Ovary (tissue), 9 donors: Measurements from ENCODE around the gene PSMD5. TPM values are rescaled to one million over a fixed set of nuclear protein-coding genes. Genes with fewer than 3 reads are reported as not detected.

Source experiments
- DNase-seq, 5 donors: peaks; one replicate each; pipeline ENCODE4 v3.0.0-alpha.2; 2019 to 2020
- H3K27ac ChIP-seq, 2 donors: fragments of 200-600 bp; one replicate each; pipeline versions ENCODE4 v1.5.1 to v1.8.0; 2019 to 2022
- H3K27me3 ChIP-seq: fragments of 200-600 bp; one replicate; pipeline ENCODE4 v1.8.0; 2022
- H3K36me3 ChIP-seq: fragments of 200-600 bp; sonication (generic); one replicate; pipeline ENCODE4 v1.5.1; 2019
- H3K4me1 ChIP-seq: one replicate; pipeline ENCODE4 v1.8.1; 2013; ENCODE audit warnings: mild to moderate bottlenecking, moderate library complexity; ENCODE audit not compliant: insufficient read depth
- H3K4me3 ChIP-seq: fragments of 200-600 bp; sonication (generic); one replicate; pipeline ENCODE4 v1.5.1; 2017
- H3K9me3 ChIP-seq, 2 donors: fragments of 200-600 bp in 1 of 2; sonication (generic) in 1 of 2; one replicate each; pipeline versions ENCODE4 v1.5.1 to v1.8.1; 2013 to 2019; ENCODE audit warnings: mild to moderate bottlenecking in 1 of 2, moderate library complexity in 1 of 2
- EP300 ChIP-seq: sonication (generic); formaldehyde crosslinking; IDR thresholded peaks from one replicate; pipeline ENCODE4 v1.6.1; 2017; ENCODE audit warnings: antibody characterized with exemption
- POLR2A ChIP-seq: fragments of 450-650 bp; IDR thresholded peaks from one replicate; pipeline ENCODE4 v1.6.1; 2017; ENCODE audit warnings: antibody characterized with exemption, mild to moderate bottlenecking, moderate library complexity
- WGBS, 3 donors: extraction: QIAGEN DNeasy Blood & Tissue Kit in 1 of 3; methylation state at CpG; one replicate each; pipeline versions ENCODE4 v1.1.5 to v1.1.7; 2013 to 2017; 5-methylcytosine and 5-hydroxymethylcytosine counted together
- intact Hi-C, 4 donors: fragments of 100-400 bp; cut with DNase I; formaldehyde crosslinking; loops; one replicate each; pipeline versions ENCODE4 v1.11.0 to v1.15.1; 2022 to 2023
- polyA plus RNA-seq, 2 donors: library from polyadenylated mRNA; stranded (reverse); fragments of 200-250 nt in 1 of 2; fragments of 350-450 nt in 1 of 2; fragmentation: Illumina TruSeq in 1 of 2; extraction: RNeasy Lipid Tissue Mini Kit (QIAGEN cat#74804) in 1 of 2; gene quantifications; one replicate each; pipeline ENCODE4 v1.2.3, GENCODE V29; 2013 to 2014
- total RNA-seq, 7 donors: library from RNA; depleted of rRNA in 2 of 7; stranded (reverse); fragments of >200 nt in 2 of 7; fragmentation: NEBNext Ultra II Directional in 3 of 7; extraction: Animal tissue kit (Norgen Biotek cat#: 25700) in 3 of 7; gene quantifications; one replicate each; pipeline versions ENCODE4 v1.1.0 to v1.2.4, GENCODE V29; 2016 to 2023
- TF ChIP-seq, protein P1 (sequence below), 3 donors: fragments of 450-650 bp in 2 of 3; fragments of 200-600 bp in 1 of 3; IDR thresholded peaks; one replicate each; pipeline versions ENCODE4 v1.5.1 to v1.8.0; 2016 to 2022; ENCODE audit warnings: antibody characterized with exemption in 3 of 3, mild to moderate bottlenecking in 1 of 3
- donor health status: DM: no; HTN: no; CAD: no; lungs with moderate emphysema.
- donor health status: DM: no; HTN: no; CAD: no.
- donor health status: Bipolar disorder and iron deficiency.
- donor health status: DM: yes; HTN: yes; CAD: no.
- donor health status: DM: no; HTN: no; CAD: no.
- donor health status: DM: yes; HTN: yes; CAD: no.

The PSMD5 gene
- total and polyA plus RNA-seq, 9 donors = 13.4 to 49.2 (median 36.9) TPM

DNA sequence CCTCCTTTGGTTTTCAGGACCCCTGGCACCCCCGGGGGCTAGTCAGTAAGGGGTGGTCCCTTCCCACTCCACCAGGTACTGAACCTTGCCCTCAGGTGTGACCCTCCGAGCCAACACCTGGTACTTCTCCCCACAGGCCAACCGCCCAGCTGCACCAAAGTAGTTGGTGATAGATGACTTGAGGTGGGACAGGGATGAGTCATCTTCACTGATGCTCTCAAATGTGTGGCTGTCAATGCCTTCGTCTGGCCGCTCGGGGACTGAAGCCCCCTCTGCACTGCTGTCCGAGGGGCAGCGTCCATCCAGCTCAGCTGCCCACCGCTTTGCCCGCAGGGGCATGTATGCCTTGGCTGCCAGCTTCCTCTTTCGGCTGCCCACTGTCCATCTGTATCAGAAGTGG lies 15.2 kb upstream of the PSMD5 start:
- TF ChIP-seq POLR2A (no peak), EP300 (no peak)
- TF ChIP-seq, protein P1, sequence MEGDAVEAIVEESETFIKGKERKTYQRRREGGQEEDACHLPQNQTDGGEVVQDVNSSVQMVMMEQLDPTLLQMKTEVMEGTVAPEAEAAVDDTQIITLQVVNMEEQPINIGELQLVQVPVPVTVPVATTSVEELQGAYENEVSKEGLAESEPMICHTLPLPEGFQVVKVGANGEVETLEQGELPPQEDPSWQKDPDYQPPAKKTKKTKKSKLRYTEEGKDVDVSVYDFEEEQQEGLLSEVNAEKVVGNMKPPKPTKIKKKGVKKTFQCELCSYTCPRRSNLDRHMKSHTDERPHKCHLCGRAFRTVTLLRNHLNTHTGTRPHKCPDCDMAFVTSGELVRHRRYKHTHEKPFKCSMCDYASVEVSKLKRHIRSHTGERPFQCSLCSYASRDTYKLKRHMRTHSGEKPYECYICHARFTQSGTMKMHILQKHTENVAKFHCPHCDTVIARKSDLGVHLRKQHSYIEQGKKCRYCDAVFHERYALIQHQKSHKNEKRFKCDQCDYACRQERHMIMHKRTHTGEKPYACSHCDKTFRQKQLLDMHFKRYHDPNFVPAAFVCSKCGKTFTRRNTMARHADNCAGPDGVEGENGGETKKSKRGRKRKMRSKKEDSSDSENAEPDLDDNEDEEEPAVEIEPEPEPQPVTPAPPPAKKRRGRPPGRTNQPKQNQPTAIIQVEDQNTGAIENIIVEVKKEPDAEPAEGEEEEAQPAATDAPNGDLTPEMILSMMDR (IDR thresholded peaks at IDR 0.05) = no peak
- H3K27me3 ChIP-seq = no peaks in the 10 kb centered on the region

DNA sequence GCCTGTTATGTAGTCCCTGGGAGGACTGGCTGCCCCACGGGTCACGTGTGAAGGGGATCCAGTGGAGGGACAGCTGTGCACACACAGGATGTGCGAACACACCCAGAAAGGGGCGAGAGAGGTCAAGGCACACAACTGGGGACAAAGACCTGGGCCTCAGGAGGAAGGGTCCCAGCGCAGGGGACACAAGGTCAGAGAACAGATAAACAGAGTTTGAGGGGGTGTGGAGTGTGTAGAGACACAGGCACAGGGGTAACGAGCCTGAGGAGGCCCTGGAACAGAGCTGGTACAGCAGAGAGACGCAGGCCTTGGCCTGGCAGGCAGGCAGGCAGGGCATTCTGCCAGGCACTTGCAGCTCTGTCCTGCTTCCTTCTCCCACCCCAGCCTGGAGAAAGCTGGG lies 14.8 kb upstream of the PSMD5 start:
- Histone ChIP-seq H3K27me3 (no peaks in the 10 kb centered on the region), H3K27ac (no peak overlapping the region), H3K36me3 (no peaks in the 10 kb centered on the region), H3K9me3 (no peaks in the 10 kb centered on the region), H3K4me3 (no peak overlapping the region), H3K4me1 (no peaks in the 10 kb centered on the region)
- no peak for DNase-seq
- no peak for TF ChIP-seq POLR2A
- TF ChIP-seq, protein P1 (IDR thresholded peaks at IDR 0.05) = no peak
- TF ChIP-seq EP300 = no peak
- 81 to 85% (median 82%) methylated on average over 7 of the region's 7 CpGs for WGBS, 3 donors
- intact Hi-C loops = no loop called here

More for the DNA sequence above, 15.2 kb upstream of the PSMD5 start:
- H3K9me3 ChIP-seq = no peaks in the 10 kb centered on the region
- no peak overlapping the region for H3K4me3 ChIP-seq
- no peak overlapping the region for H3K27ac ChIP-seq
- no peaks in the 10 kb centered on the region for H3K4me1 ChIP-seq
- WGBS, 3 donors = 93 to 94% (median 94%) methylated on average over 11 of the region's 11 CpGs
- no peak for DNase-seq
- no peaks in the 10 kb centered on the region for H3K36me3 ChIP-seq
- intact Hi-C loops = no loop called here

DNA sequence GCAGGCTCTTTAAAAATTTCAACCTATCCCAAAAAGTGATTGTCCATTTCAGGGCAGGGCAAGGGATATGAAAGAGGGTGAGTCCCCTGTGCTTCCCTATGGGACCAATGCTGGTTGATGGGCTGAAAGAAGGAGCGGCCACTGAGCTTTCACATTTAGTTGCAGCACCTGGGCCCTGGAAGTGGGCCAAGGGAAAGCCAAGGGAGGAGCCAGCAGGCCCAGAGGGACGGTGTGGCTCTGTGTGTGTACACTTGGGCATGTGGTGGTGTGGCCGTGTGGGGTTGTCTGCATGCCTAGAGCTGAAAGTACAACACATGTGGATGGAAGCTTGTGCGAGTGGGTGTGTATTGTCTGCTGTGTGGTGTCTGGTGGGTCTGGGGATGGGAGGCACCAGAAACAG lies 14.0 kb upstream of the PSMD5 start:
- DNase-seq = no peak
- Histone ChIP-seq H3K4me3 (no peak overlapping the region), H3K9me3 (no peaks in the 10 kb centered on the region), H3K36me3 (no peaks in the 10 kb centered on the region), H3K27me3 (no peaks in the 10 kb centered on the region), H3K27ac (no peak overlapping the region), H3K4me1 (no peaks in the 10 kb centered on the region)
- TF ChIP-seq, protein P1 (IDR thresholded peaks at IDR 0.05) = no peak
- TF ChIP-seq POLR2A (no peak), EP300 (no peak)
- WGBS, 3 donors = 74 to 85% (median 79%) methylated on average over 4 of the region's 4 CpGs
- intact Hi-C loops = no loop called here

DNA sequence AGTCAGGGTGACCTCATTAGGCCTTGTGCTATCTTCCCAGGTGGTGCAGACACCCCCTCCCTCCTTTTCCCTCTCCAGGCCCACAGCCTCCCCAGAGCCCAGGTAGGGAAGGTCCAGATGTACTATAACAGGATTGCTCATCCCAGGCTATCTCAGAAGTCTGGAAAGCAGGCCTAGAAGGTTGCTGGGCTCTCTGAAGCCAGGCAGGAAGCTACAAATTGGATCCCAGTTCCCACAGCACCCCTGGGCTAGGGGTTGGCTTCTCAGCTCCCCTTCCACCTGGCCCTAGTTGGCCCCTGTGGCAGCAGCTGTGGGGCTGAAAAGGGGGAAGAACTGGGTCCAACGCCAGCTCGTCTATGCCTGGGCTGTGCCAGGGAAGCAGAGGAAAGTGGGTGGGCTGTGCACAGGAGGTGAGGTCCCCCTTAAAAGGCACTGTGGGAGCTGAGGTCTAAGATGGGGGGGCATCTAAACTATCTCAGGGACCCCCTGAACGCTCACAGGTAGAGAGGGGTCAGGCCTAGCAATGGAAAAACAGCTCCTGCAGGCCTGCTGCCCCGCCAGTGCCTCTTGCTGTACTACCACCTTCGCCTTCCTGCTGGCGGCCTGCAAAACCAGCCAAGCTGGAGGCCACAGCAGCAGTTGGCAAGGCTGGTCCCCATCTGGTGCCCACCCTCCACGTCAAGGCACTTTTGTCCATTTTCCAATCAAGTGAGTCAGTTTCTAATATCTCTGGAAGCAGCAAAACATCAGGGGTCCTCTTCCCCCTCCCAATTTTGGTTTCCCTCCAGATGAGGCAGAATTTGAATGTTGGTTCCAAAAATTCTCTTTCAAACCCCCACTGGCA lies 13.3 kb upstream of the PSMD5 start:
- 88 to 93% (median 92%) methylated on average over 7 of the region's 7 CpGs for WGBS, 3 donors
- intact Hi-C loops = no loop called here
- H3K4me3 ChIP-seq = no peak overlapping the region
- no peaks in the 10 kb centered on the region for H3K36me3 ChIP-seq
- H3K27me3 ChIP-seq = no peaks in the 10 kb centered on the region
- TF ChIP-seq POLR2A = no peak
- TF ChIP-seq, protein P1 (IDR thresholded peaks at IDR 0.05) = no peak
- no peaks in the 10 kb centered on the region for H3K9me3 ChIP-seq
- H3K27ac ChIP-seq = no peak overlapping the region
- DNase-seq = no peak
- H3K4me1 ChIP-seq = no peaks in the 10 kb centered on the region
